CD4-positive, alpha-beta T cell (primary cell): ENCODE results near the gene FREM2. TPM values are rescaled to one million over a fixed set of nuclear protein-coding genes. Genes with fewer than 3 reads are reported as not detected.

Experiments
- ATAC-seq: fragments of 200-7000 bp; cut with Tn5 transposase; one replicate; pipeline ENCODE4 v1.10.0; 2022; ENCODE audit warnings: mild to moderate bottlenecking; ENCODE audit not compliant: poor library complexity
- CTCF ChIA-PET: fragments of 350-600 bp; sonication (Branson Sonifier 250); formaldehyde crosslinking; loops from one replicate; lab custom pipeline; 2021; ENCODE audit warnings: antibody characterized with exemption, inconsistent platforms; lab: Charles Lee
- POLR2A ChIA-PET: fragments of 350-600 bp; sonication (Branson Sonifier 250); formaldehyde crosslinking; loops from one replicate; lab custom pipeline; 2021; ENCODE audit warnings: antibody characterized with exemption, inconsistent platforms; lab: Charles Lee
- DNase-seq, 14 experiments: peaks; one replicate each; pipeline ENCODE4 v3.0.0-alpha.2; 2013 to 2020; ENCODE audit warnings: mixed read lengths in 2 of 14
- H3K27ac ChIP-seq, 2 donors: one replicate each; pipeline versions ENCODE4 v1.5.1 to v1.7.0; 2013; ENCODE audit warnings: low read length in 2 of 2, low read depth in 1 of 2, mild to moderate bottlenecking in 1 of 2
- H3K27me3 ChIP-seq, 2 experiments: 1 replicate in 1 of 2; 2 replicates in 1 of 2; pipeline versions ENCODE4 v1.6.1 to v1.7.0; 2013; ENCODE audit warnings: low read length in 2 of 2, control low read depth in 1 of 2, mild to moderate bottlenecking in 1 of 2, moderate library complexity in 1 of 2; ENCODE audit not compliant: insufficient read depth in 2 of 2, control insufficient read depth in 1 of 2
- H3K36me3 ChIP-seq: one replicate; pipeline ENCODE4 v1.6.1; 2013; ENCODE audit warnings: low read length, control low read depth; ENCODE audit not compliant: insufficient read depth
- H3K4me1 ChIP-seq: one replicate; pipeline ENCODE4 v1.6.1; 2013; ENCODE audit warnings: low read length, control low read depth; ENCODE audit not compliant: insufficient read depth
- H3K4me3 ChIP-seq: one replicate; pipeline ENCODE4 v1.5.1; 2013; ENCODE audit warnings: mild to moderate bottlenecking, low read length, moderate library complexity
- H3K9me3 ChIP-seq, 2 experiments: 1 replicate in 1 of 2; 2 replicates in 1 of 2; pipeline versions ENCODE4 v1.6.1 to v1.7.0; 2013; ENCODE audit warnings: low read length in 2 of 2, mild to moderate bottlenecking in 2 of 2, control low read depth in 1 of 2, moderate library complexity in 1 of 2; ENCODE audit not compliant: control insufficient read depth in 1 of 2, insufficient read depth in 1 of 2
- H3K27ac Mint-ChIP-seq: one replicate; pipeline ENCODE4 v1.8.0; 2020; ENCODE audit warnings: mixed read lengths
- H3K27me3 Mint-ChIP-seq: one replicate; pipeline ENCODE4 v1.8.0; 2021; ENCODE audit warnings: mixed read lengths
- H3K36me3 Mint-ChIP-seq: one replicate; pipeline ENCODE4 v1.8.0; 2021; ENCODE audit warnings: low read depth, mixed read lengths
- H3K4me1 Mint-ChIP-seq: one replicate; pipeline ENCODE4 v1.8.0; 2021; ENCODE audit warnings: low read depth, mixed read lengths
- H3K4me3 Mint-ChIP-seq: one replicate; pipeline ENCODE4 v1.8.0; 2020; ENCODE audit warnings: mild to moderate bottlenecking, mixed read lengths
- H3K9me3 Mint-ChIP-seq: one replicate; pipeline ENCODE4 v1.8.0; 2020; ENCODE audit warnings: mixed read lengths
- CTCF ChIP-seq: fragments of 200-600 bp; IDR thresholded peaks from one replicate; pipeline ENCODE4 v1.8.0; 2022; ENCODE audit warnings: antibody characterized with exemption, mild to moderate bottlenecking
- intact Hi-C, 2 experiments: fragments of 100-400 bp; cut with DNase I in 1 of 2; cut with micrococcal nuclease in 1 of 2; formaldehyde crosslinking; loops; one replicate each; pipeline versions ENCODE4 v1.15.1 to v1.9.0; 2023 to 2025; cut with DNase I, micrococcal nuclease
- total RNA-seq, 174 experiments: library from RNA in 2 of 174; stranded (reverse) in 2 of 174; gene quantifications; one replicate each; pipeline ENCODE4 v1.2.3 and lab custom pipeline; 2021 to 2026

Gene FREM2
- total RNA-seq, 2 experiments from 2014 or later, result not detected

GRCh38 chr13:38657191-38657590 is 29.7 kb upstream of the FREM2 start:
- DNase-seq (no peak), ATAC-seq (no peak)
- Histone ChIP-seq H3K9me3 (no peaks in the 10 kb centered on the region), H3K4me3 (no peak overlapping the region), H3K27ac (no peak overlapping the region), H3K4me1 (no peaks in the 10 kb centered on the region), H3K36me3 (no peaks in the 10 kb centered on the region), H3K27me3 (no peaks in the 10 kb centered on the region)
- intact Hi-C loops, result no loop called here
- Mint-ChIP-seq H3K27me3 (peaks cover 5% of the 10 kb centered on the region), H3K9me3 (no peaks in the 10 kb centered on the region), H3K27ac (no peak overlapping the region), H3K4me1 (no peaks in the 10 kb centered on the region), H3K36me3 (no peaks in the 10 kb centered on the region), H3K4me3 (no peak overlapping the region)
- ChIA-PET CTCF (no interaction called here), POLR2A (no interaction called here)
- TF ChIP-seq CTCF, result no peak

- no peak for TF ChIP-seq CTCF
- no peak overlapping the region for H3K27ac Mint-ChIP-seq
Measured at GRCh38 chr13:38658906-38659305, 28.0 kb upstream of the FREM2 start.

DNA sequence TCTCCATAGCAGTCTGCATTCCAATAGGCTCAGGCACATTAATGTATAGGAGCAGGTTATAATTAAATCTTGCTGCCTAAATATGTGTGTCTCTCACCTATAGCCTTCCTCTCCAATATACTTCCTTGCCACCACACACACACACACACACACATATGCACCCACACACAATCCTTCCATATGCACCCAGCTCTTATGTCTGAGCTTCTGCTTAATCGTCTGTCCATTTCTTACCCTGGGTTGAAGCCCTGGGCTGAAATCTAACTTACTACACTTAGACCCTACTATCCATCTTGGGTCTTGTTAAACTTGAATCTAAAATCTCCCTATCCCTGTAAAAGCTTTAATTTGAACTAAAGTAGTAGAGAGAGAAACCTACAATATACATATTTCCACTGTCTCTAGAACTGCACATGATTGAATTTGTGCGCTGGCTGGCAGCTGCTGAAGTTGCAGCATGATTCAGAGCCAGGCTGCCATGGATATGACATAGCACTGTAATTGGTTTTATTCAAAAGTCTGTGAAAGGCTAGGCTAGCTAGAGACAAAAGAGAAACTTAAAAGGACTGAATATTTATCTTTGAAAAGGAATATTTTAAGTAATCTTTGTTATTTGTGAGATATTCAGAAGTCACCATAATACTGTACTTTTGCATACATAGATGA is 25.7 kb upstream of the FREM2 start:
- H3K27ac ChIP-seq, result no peak overlapping the region
- ChIA-PET CTCF (no interaction called here), POLR2A (no interaction called here)
- no peaks in the 10 kb centered on the region for H3K4me1 ChIP-seq
- no peaks in the 10 kb centered on the region for H3K27me3 ChIP-seq
- no peaks in the 10 kb centered on the region for H3K9me3 ChIP-seq
- H3K27ac Mint-ChIP-seq, result no peak overlapping the region
- H3K36me3 ChIP-seq, result no peaks in the 10 kb centered on the region
- no peak overlapping the region for H3K4me3 Mint-ChIP-seq
- H3K36me3 Mint-ChIP-seq, result no peaks in the 10 kb centered on the region
- ATAC-seq (no peak), DNase-seq (no peak)
- no peaks in the 10 kb centered on the region for H3K9me3 Mint-ChIP-seq
- TF ChIP-seq CTCF, result no peak
- no peak overlapping the region for H3K4me3 ChIP-seq
- no peaks in the 10 kb centered on the region for H3K4me1 Mint-ChIP-seq
- peaks cover 16% of the 10 kb centered on the region for H3K27me3 Mint-ChIP-seq
- intact Hi-C loops, result no loop called here

More at GRCh38 chr13:38658906-38659305, 28.0 kb upstream of the FREM2 start:
- ChIA-PET POLR2A (no interaction called here), CTCF (no interaction called here)
- Mint-ChIP-seq H3K36me3 (no peaks in the 10 kb centered on the region), H3K4me3 (no peak overlapping the region), H3K4me1 (no peaks in the 10 kb centered on the region), H3K9me3 (no peaks in the 10 kb centered on the region), H3K27me3 (peaks cover 8% of the 10 kb centered on the region)
- no peak overlapping the region for H3K27ac ChIP-seq
- H3K36me3 ChIP-seq, result no peaks in the 10 kb centered on the region
- intact Hi-C loops, result no loop called here
- H3K4me3 ChIP-seq, result no peak overlapping the region
- no peaks in the 10 kb centered on the region for H3K9me3 ChIP-seq
- H3K4me1 ChIP-seq, result no peaks in the 10 kb centered on the region
- no peaks in the 10 kb centered on the region for H3K27me3 ChIP-seq
- DNase-seq, result no peak
- no peak for ATAC-seq
